D721Med (cell line): Measurements from ENCODE around the gene IGF1R.

Experiments used
- DNase-seq: peaks from one replicate; pipeline ENCODE4 v3.0.0; 2011; ENCODE audit warnings: low spot score; ENCODE audit not compliant: insufficient read length
- FAIRE-seq: peaks from 2 replicates; lab custom pipeline; 2011; peaks lifted over from hg19 to GRCh38; lab: Jason Lieb, UNC
- CTCF ChIP-seq: IDR thresholded peaks from 2 replicates; pipeline ENCODE4 v1.5.1; 2012; ENCODE audit warnings: mild to moderate bottlenecking, control low read depth; ENCODE audit not compliant: insufficient read depth; ENCODE audit errors: missing control alignments

IGF1R gene

DNA sequence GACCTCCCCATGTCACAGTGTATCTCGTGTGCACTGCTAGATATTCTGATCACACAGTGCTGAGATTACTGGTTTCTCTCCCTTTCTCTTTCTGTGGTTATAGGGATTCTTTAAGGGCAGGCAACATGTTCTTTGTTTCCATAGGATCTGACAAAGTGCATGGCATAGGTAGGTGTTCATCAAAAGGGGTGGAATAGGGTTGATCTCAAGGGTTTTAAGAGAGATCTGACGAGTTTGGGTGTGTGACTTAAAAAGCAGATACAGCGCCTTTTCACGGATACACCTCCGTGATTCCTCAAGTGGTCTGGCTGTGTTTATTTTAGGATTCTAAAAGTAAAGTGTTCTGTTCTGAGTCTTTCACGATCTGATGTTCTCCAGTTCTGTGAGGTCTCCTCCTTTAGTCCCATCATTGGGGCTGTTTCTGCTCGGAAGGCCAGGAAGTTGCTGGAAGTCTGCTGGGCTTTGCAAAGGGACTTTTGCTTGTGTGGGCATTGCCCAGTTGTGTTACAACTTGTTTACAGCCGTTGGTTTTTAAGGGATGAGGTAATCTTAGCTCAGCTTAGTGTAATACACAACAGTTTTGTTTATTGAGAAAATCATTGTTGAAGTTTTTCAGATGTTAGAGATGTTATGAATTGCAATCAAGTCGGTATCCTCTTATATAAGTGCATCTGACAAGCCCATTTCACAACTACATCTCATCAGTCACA is 34.8 kb downstream of the IGF1R start:
- no peak for DNase-seq

DNA sequence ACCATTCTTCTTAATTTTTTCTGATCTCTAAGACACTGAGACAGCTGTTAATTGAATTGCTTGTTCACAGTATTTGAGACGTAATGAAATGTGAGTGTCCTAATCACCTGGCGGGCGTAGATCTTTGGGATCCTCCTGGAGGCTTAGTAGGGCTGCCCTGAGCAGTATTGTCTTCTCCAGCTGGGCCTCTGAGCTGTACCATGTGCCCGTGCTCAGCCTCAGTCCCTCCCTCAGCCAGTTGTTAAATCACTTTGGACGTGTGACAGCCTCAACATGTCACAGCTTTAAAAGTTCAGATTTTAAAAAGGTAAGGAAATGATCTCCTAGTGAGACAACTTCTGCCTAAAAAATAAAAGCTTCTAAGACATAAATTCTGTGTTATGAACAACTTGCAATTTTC is 35.5 kb downstream of the IGF1R start:
- FAIRE-seq (no peak), DNase-seq (no peak)
- no peak for TF ChIP-seq CTCF

More for the DNA sequence above, 34.8 kb downstream of the IGF1R start:
- no peak for FAIRE-seq
- TF ChIP-seq CTCF = no peak

DNA sequence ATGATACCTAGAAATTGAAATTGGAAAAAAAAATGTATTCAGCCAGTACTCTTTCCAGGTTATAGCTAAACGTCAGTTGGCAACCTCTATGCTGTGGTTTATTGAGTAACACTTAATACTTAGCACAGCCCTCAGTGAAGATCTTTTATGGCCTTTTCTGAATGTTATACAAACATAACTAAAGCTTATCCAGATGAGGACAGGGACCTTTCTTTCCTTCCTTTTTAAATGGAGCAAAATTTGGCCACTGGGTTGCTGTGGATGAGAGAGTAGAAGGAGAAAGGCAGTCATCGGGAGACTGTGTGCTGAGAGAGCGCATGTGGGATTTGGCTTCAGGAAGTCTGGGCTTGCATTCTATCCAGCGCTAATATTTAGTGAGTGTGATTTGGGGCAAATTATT is 36.1 kb downstream of the IGF1R start:
- TF ChIP-seq CTCF = no peak
- no peak for DNase-seq
- no peak for FAIRE-seq

- DNase-seq = no peak
- no peak for TF ChIP-seq CTCF
- FAIRE-seq = no peak
These were observed 36.7 kb downstream of the IGF1R start for GRCh38 chr15:98684995-98685525.

DNA sequence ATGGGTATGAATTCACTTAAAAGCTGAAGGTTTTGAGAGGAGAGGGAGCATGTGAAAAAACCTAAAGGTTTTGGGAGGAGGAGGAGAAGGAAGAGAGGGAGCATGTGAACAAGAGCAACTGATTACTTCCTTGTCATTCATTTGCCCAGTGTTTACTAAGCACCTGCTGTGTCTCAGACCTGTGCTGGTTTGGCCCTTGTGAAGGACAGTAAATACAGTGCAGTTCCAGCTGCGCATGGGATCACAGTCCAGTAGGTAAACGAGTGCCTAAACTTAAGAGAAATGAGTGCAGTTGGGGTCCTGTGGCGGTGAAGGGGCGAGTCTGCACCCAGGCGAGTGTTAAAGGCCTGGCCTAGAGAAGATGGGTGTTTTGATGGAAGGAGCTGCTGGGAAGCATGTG is 38.6 kb downstream of the IGF1R start:
- FAIRE-seq (no peak), DNase-seq (no peak)
- no peak for TF ChIP-seq CTCF

DNA sequence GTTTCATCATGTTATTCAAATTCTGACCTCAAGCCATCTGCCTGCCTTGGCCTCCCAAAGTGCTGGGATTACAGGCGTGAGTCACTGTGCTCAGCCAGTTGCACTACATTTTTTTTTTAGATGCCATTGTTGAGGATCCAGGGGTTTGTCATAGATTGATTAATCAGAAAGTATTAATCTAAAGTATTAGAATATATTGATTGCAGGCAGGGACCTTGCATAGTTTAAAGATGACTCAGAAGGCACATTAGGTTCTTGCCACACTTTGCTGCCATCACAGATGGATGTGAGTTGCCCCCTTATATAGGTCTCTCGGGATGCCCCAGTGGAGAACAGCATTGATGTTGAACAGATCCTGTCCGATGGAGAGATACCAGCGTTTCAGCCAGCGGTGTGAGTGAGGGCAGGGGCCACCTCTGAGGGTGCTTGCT is 41.1 kb downstream of the IGF1R start:
- no peak for DNase-seq
- no peak for TF ChIP-seq CTCF
- FAIRE-seq = no peak

DNA sequence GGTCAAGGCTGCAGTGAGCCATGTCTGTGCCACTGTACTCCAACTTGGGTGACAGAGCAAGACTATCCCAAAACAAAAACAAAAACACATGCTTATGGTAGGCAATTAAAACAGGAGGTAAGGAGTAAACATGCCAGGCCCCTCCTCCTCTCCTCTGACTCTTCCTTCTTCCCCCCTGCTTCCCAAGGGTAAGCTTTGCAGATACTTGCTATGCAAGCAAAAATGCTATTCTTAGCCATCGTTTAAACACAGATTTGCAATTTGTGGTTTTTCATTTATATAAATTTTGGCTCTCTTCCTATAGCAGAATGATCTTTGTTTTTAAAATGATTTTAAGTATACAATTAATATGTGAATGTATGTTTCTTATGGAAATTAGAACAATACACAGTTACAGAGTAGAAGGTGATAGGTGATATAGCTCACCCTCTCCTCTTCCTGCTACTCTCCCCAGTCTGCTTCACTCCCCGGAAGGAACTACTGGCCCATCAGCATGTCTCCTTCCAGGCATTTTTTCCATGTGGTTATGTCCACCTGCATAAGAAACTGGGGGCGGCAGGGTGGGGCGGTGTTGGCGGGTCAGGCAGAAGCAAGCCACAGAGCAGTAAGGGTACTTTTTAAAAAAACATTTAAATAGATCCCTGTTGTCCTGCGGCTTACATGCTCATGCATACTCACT is 42.1 kb downstream of the IGF1R start:
- DNase-seq = no peak
- FAIRE-seq = no peak
- TF ChIP-seq CTCF = no peak
